CD14-positive monocyte (primary cell): Measurements from ENCODE around the gene THSD4. TPM values are rescaled to one million over a fixed set of nuclear protein-coding genes. Genes with fewer than 3 reads are reported as not detected.

Experiments
- DNase-seq, 3 donors: peaks; one replicate each; pipeline ENCODE4 v3.0.0-alpha.2; 2011 to 2022
- H2AFZ ChIP-seq: 2 replicates; pipeline ENCODE4 v1.6.0; 2012; ENCODE audit warnings: mild to moderate bottlenecking, low read depth, low read length, inconsistent platforms; ENCODE audit not compliant: insufficient read depth, poor library complexity, severe bottlenecking
- H3K27ac ChIP-seq, 2 donors: 1 replicate in 1 of 2; 2 replicates in 1 of 2; pipeline ENCODE4 v1.5.1; 2012 to 2013; ENCODE audit warnings: low read length in 2 of 2, control low read depth in 1 of 2, inconsistent platforms in 1 of 2, low read depth in 1 of 2, mild to moderate bottlenecking in 1 of 2
- H3K27me3 ChIP-seq, 2 donors: one replicate each; pipeline versions ENCODE4 v1.6.0 to v1.6.1; 2011 to 2013; ENCODE audit warnings: low read length in 2 of 2; ENCODE audit not compliant: control insufficient read depth in 2 of 2, insufficient read depth in 2 of 2
- H3K36me3 ChIP-seq, 2 donors: replicated peaks in 1 of 2; 1 replicate in 1 of 2; 2 replicates in 1 of 2; pipeline versions ENCODE4 v1.5.1 to v1.6.1; 2012 to 2013; ENCODE audit warnings: low read length in 2 of 2, control low read depth in 1 of 2, inconsistent platforms in 1 of 2, mild to moderate bottlenecking in 1 of 2; ENCODE audit not compliant: insufficient read depth in 2 of 2, control insufficient read depth in 1 of 2
- H3K4me1 ChIP-seq, 2 donors: 1 replicate in 1 of 2; 2 replicates in 1 of 2; pipeline versions ENCODE4 v1.5.1 to v1.6.1; 2012 to 2013; ENCODE audit warnings: low read length in 2 of 2, control low read depth in 1 of 2, inconsistent platforms in 1 of 2, mild to moderate bottlenecking in 1 of 2, moderate library complexity in 1 of 2; ENCODE audit not compliant: insufficient read depth in 2 of 2, control insufficient read depth in 1 of 2
- H3K4me2 ChIP-seq: replicated peaks from 2 replicates; pipeline ENCODE3; 2012; ENCODE audit warnings: low read length, moderate library complexity, mild to moderate bottlenecking; ENCODE audit not compliant: poor library complexity, severe bottlenecking; ENCODE audit errors: extremely low read depth
- H3K4me3 ChIP-seq, 3 experiments: fragments of 200-600 bp in 1 of 3; sonication (generic) in 1 of 3; replicated peaks in 1 of 3; 1 replicate in 2 of 3; 2 replicates in 1 of 3; pipeline ENCODE4 v1.5.1; 2011 to 2013; ENCODE audit warnings: low read length in 3 of 3, mild to moderate bottlenecking in 3 of 3, control low read depth in 2 of 3, low read depth in 2 of 3, inconsistent platforms in 1 of 3, moderate library complexity in 1 of 3
- H3K79me2 ChIP-seq: 2 replicates; pipeline ENCODE4 v1.6.0; 2012; ENCODE audit warnings: mild to moderate bottlenecking, control low read depth, inconsistent platforms, low read length, moderate library complexity; ENCODE audit not compliant: insufficient read depth
- H3K9ac ChIP-seq: 2 replicates; pipeline ENCODE4 v1.6.0; 2017; ENCODE audit warnings: low read length, mild to moderate bottlenecking; ENCODE audit not compliant: insufficient read depth, poor library complexity, severe bottlenecking
- H3K9me3 ChIP-seq, 2 donors: replicated peaks in 1 of 2; 1 replicate in 1 of 2; 2 replicates in 1 of 2; pipeline versions ENCODE4 v1.5.1 to v1.6.1; 2012 to 2013; ENCODE audit warnings: low read length in 2 of 2, control low read depth in 1 of 2; ENCODE audit not compliant: control insufficient read depth in 1 of 2, insufficient read depth in 1 of 2
- H4K20me1 ChIP-seq: 2 replicates; pipeline ENCODE4 v1.6.0; 2012; ENCODE audit warnings: mild to moderate bottlenecking, low read length, control low read depth, moderate library complexity; ENCODE audit not compliant: insufficient read depth
- H3K27ac Mint-ChIP-seq, 7 donors: one replicate each; pipeline ENCODE4 v1.8.0; 2020; ENCODE audit warnings: mild to moderate bottlenecking in 7 of 7, mixed read lengths in 7 of 7, moderate library complexity in 6 of 7, inconsistent platforms in 2 of 7
- H3K27me3 Mint-ChIP-seq, 3 donors: one replicate each; pipeline ENCODE4 v1.8.0; 2021 to 2022; ENCODE audit warnings: low read depth in 3 of 3, mild to moderate bottlenecking in 3 of 3, mixed read lengths in 3 of 3, moderate library complexity in 3 of 3, inconsistent platforms in 1 of 3
- H3K36me3 Mint-ChIP-seq, 2 donors: one replicate each; pipeline ENCODE4 v1.8.0; 2020; ENCODE audit warnings: mixed read lengths in 2 of 2, inconsistent platforms in 1 of 2, mild to moderate bottlenecking in 1 of 2
- H3K4me1 Mint-ChIP-seq: one replicate; pipeline ENCODE4 v1.8.0; 2020; ENCODE audit warnings: mild to moderate bottlenecking, mixed read lengths
- H3K4me3 Mint-ChIP-seq, 2 donors: one replicate each; pipeline ENCODE4 v1.8.0; 2020; ENCODE audit warnings: mild to moderate bottlenecking in 2 of 2, mixed read lengths in 2 of 2, moderate library complexity in 1 of 2
- H3K9me3 Mint-ChIP-seq, 7 donors: one replicate each; pipeline ENCODE4 v1.8.0; 2020 to 2022; ENCODE audit warnings: mixed read lengths in 7 of 7, mild to moderate bottlenecking in 6 of 7, moderate library complexity in 6 of 7, inconsistent platforms in 2 of 7
- CTCF ChIP-seq: fragments of 200-600 bp; IDR thresholded peaks from one replicate; pipeline ENCODE4 v1.8.0; 2022; ENCODE audit warnings: antibody characterized with exemption, mild to moderate bottlenecking
- WGBS: methylation state at CpG from one replicate; pipeline ENCODE4 v1.1.5; 2013; ENCODE audit warnings: missing lambda C conversion rate; ENCODE audit not compliant: insufficient coverage; 5-methylcytosine and 5-hydroxymethylcytosine counted together
- intact Hi-C, 2 donors: fragments of 100-400 bp; cut with micrococcal nuclease; formaldehyde crosslinking; loops; one replicate each; pipeline versions ENCODE4 v1.15.0 to v1.15.1; 2023
- polyA plus RNA-seq, 3 donors: library from polyadenylated mRNA; depleted of rRNA in 1 of 3; unstranded in 2 of 3; stranded (reverse) in 1 of 3; fragments of 300-500 nt in 2 of 3; fragments of >200 nt in 1 of 3; fragmentation: Illumina TruSeq in 2 of 3; gene quantifications; 1 replicate in 2 of 3; 2 replicates in 1 of 3; pipeline ENCODE4 v1.2.3, GENCODE V29; 2012 to 2021

THSD4 gene
- polyA plus RNA-seq, 3 donors = not detected

- H3K9me3 ChIP-seq = no peaks in the 10 kb centered on the region
- H3K9ac ChIP-seq = no peak overlapping the region
- DNase-seq = no peak
- WGBS = no CpG with 5 or more reads among the region's 1 CpG
- no peaks in the 10 kb centered on the region for H3K4me1 Mint-ChIP-seq
- no peaks in the 10 kb centered on the region for H3K4me1 ChIP-seq
- H2AFZ ChIP-seq = no peak overlapping the region
- H3K4me3 Mint-ChIP-seq = no peak overlapping the region
- TF ChIP-seq CTCF = no peak
- no peaks in the 10 kb centered on the region for H3K79me2 ChIP-seq
- no peak overlapping the region for H3K4me2 ChIP-seq
- no peak overlapping the region for H3K27ac ChIP-seq
- H4K20me1 ChIP-seq = no peaks in the 10 kb centered on the region
- H3K27me3 ChIP-seq = peaks cover 0 to 2% of the 10 kb centered on the region in 2 donors
- H3K27ac Mint-ChIP-seq = no peak overlapping the region
- H3K36me3 Mint-ChIP-seq = no peaks in the 10 kb centered on the region
- no peaks in the 10 kb centered on the region for H3K36me3 ChIP-seq
- intact Hi-C loops = no loop called here
- H3K4me3 ChIP-seq = no peak overlapping the region
- peaks cover 6 to 7% (median 6%) of the 10 kb centered on the region in 3 donors for H3K27me3 Mint-ChIP-seq
- peaks cover 0 to 2% (median 0%) of the 10 kb centered on the region in 7 donors for H3K9me3 Mint-ChIP-seq
Observed at GRCh38 chr15:71348597-71348996, 233.3 kb downstream of the THSD4 start.

GRCh38 chr15:71349336-71349735, 234.1 kb downstream of the THSD4 start:
- no peaks in the 10 kb centered on the region for H3K36me3 ChIP-seq
- no peak overlapping the region for H3K4me3 ChIP-seq
- H3K9me3 ChIP-seq = no peaks in the 10 kb centered on the region
- no peak overlapping the region for H2AFZ ChIP-seq
- WGBS = 88% methylated on average over 4 of the region's 4 CpGs
- no peaks in the 10 kb centered on the region for H4K20me1 ChIP-seq
- Mint-ChIP-seq H3K27me3 (peaks cover 3 to 7% (median 6%) of the 10 kb centered on the region in 3 donors), H3K4me3 (no peak overlapping the region), H3K9me3 (no peaks in the 10 kb centered on the region), H3K36me3 (no peaks in the 10 kb centered on the region), H3K4me1 (no peaks in the 10 kb centered on the region), H3K27ac (no peak overlapping the region)
- DNase-seq = no peak
- intact Hi-C loops = no loop called here
- no peak overlapping the region for H3K4me2 ChIP-seq
- no peak for TF ChIP-seq CTCF
- peaks cover 0 to 2% of the 10 kb centered on the region in 2 donors for H3K27me3 ChIP-seq
- H3K4me1 ChIP-seq = no peaks in the 10 kb centered on the region
- no peaks in the 10 kb centered on the region for H3K79me2 ChIP-seq
- no peak overlapping the region for H3K27ac ChIP-seq
- H3K9ac ChIP-seq = no peak overlapping the region
